Lung microvascular endothelial cell (primary cell): ENCODE measurements around the gene IFNLR1. TPM values are rescaled to one million over a fixed set of nuclear protein-coding genes. Genes with fewer than 3 reads are reported as not detected.

Experiments used
- DNase-seq, 2 donors: peaks; one replicate each; pipeline versions ENCODE4 v3.0.0 to v3.0.0-alpha.2; 2010; ENCODE audit warnings: low read depth in 2 of 2
- total RNA-seq: library from RNA; depleted of rRNA; stranded (reverse); fragments of >200 nt; gene quantifications from 2 replicates; pipeline ENCODE4 v1.2.1, GENCODE V29; 2014

IFNLR1 gene
- total RNA-seq, 1 donor from 2014 or later = under 0.01 TPM

- no peak for DNase-seq
Observed at GRCh38 chr1:24105368-24106160, 81.5 kb downstream of the IFNLR1 start.

GRCh38 chr1:24104854-24105253, 82.2 kb downstream of the IFNLR1 start:
- no peak for DNase-seq

Other genes starting within 250 kb of the IFNLR1 start
- gene PNRC2, start 227.5 kb downstream of the IFNLR1 start, total RNA-seq = 64.9 and 69.0 TPM in 2 replicates
- gene SRSF10, start 207.0 kb downstream of the IFNLR1 start, total RNA-seq = 47.5 and 70.2 TPM in 2 replicates
- gene MYOM3, start 75.2 kb downstream of the IFNLR1 start, total RNA-seq = under 0.01 TPM in 1 of 2 replicates, not detected in the other
- not detected in 2 replicates for gene IL22RA1, start 44.1 kb downstream of the IFNLR1 start, total RNA-seq
- not detected in 2 replicates for gene GRHL3, start 132.1 kb upstream of the IFNLR1 start, total RNA-seq
- gene STPG1, start 226.5 kb upstream of the IFNLR1 start, total RNA-seq = 2.0 and 2.2 TPM in 2 replicates
- 12.4 and 18.5 TPM in 2 replicates for gene NIPAL3, start 228.5 kb upstream of the IFNLR1 start, total RNA-seq